ENCODE results near the gene PRKAR2A. TPM values are rescaled to one million over a fixed set of nuclear protein-coding genes. Genes with fewer than 3 reads are reported as not detected.
A peak's percentile ranks its signal among the peaks of the same experiment; 100 is the strongest.

Gene PRKAR2A
- 10 to 100 TPM; 38.9 to 41.2 TPM for total RNA-seq
- 23.1 TPM for polyA plus RNA-seq (2013, experiment 1 of 2)
- 23.4 TPM for polyA plus RNA-seq (2013, experiment 2 of 2)
- long read RNA-seq, experiment 1, partial matches to known transcripts, result 0 of 11 reads
- long read RNA-seq, experiment 1, other reads (novel, unspliced or antisense), result 10 of 11 reads
- long read RNA-seq, experiment 2, full-length matches to known transcripts, result 11 of 26 reads
- long read RNA-seq, experiment 2, partial matches to known transcripts, result 1 of 26 reads
- long read RNA-seq, experiment 2, other reads (novel, unspliced or antisense), result 14 of 26 reads
- long read RNA-seq, experiment 3, full-length matches to known transcripts, result 20 of 32 reads
- long read RNA-seq, experiment 3, partial matches to known transcripts, result 1 of 32 reads
- long read RNA-seq, experiment 3, other reads (novel, unspliced or antisense), result 11 of 32 reads
- long read RNA-seq, experiment 4, result 0 reads

- Mint-ChIP-seq H3K4me1 (peaks cover 24% of the 10 kb centered on the region), H3K36me3 (ENCODE audit: low read depth) (no peaks in the 10 kb centered on the region), H3K27ac (peak within 1 kb of the TSS; percentile 61), H3K4me3 (peak within 1 kb of the TSS; percentile 77), H3K9me3 (no peaks in the 10 kb centered on the region), H3K27me3 (ENCODE audit: insufficient read depth) (peaks cover 3% of the 10 kb centered on the region)
- Histone ChIP-seq H3K4me1 (ENCODE audit: control insufficient read depth, insufficient read depth, low read length) (peaks cover 7% of the 10 kb centered on the region), H3K4me3 (ENCODE audit: low read length) (peak within 1 kb of the TSS; percentile 81), H3K36me3 (ENCODE audit: control insufficient read depth, insufficient read depth, low read length) (no peaks in the 10 kb centered on the region), H3K27ac (ENCODE audit: low read depth, low read length) (no peak within 1 kb of the TSS), H3K27me3 (ENCODE audit: control insufficient read depth, insufficient read depth, low read length, poor library complexity, severe bottlenecking) (no peaks in the 10 kb centered on the region), H3K9me3 (ENCODE audit: control insufficient read depth, low read length) (no peaks in the 10 kb centered on the region), H3K9ac (ENCODE audit: extremely low read depth, low read length, poor library complexity, severe bottlenecking) (peak within 1 kb of the TSS; percentile 49)
- 2 to 5% methylated on average over 66 to 81 of the region's 81 CpGs for WGBS, 2 experiments (ENCODE audit: insufficient coverage in 1 of 2, insufficient read length in 1 of 2)
- peak; percentile 94 for DNase-seq
- TF ChIP-seq, protein P1, sequence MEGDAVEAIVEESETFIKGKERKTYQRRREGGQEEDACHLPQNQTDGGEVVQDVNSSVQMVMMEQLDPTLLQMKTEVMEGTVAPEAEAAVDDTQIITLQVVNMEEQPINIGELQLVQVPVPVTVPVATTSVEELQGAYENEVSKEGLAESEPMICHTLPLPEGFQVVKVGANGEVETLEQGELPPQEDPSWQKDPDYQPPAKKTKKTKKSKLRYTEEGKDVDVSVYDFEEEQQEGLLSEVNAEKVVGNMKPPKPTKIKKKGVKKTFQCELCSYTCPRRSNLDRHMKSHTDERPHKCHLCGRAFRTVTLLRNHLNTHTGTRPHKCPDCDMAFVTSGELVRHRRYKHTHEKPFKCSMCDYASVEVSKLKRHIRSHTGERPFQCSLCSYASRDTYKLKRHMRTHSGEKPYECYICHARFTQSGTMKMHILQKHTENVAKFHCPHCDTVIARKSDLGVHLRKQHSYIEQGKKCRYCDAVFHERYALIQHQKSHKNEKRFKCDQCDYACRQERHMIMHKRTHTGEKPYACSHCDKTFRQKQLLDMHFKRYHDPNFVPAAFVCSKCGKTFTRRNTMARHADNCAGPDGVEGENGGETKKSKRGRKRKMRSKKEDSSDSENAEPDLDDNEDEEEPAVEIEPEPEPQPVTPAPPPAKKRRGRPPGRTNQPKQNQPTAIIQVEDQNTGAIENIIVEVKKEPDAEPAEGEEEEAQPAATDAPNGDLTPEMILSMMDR (conservative IDR thresholded peaks at IDR 0.05), result no peak
Measured at GRCh38 chr3:48847504-48848423, at the start of gene PRKAR2A. Gene PRKAR2A (minus strand): TSS chr3:48847874. CDS start chr3:48847596, 278 bp downstream.

GRCh38 chr3:48896936-48897335 lies 49.3 kb upstream of the PRKAR2A start:
- WGBS, 2 experiments (ENCODE audit: insufficient coverage in 1 of 2, insufficient read length in 1 of 2), result 86 to 100% methylated on average over 1 to 2 of the region's 2 CpGs
- H3K4me1 Mint-ChIP-seq, result peaks cover 10% of the 10 kb centered on the region
- no peak overlapping the region for H3K4me3 Mint-ChIP-seq
- no peak overlapping the region for H3K9ac ChIP-seq (ENCODE audit: extremely low read depth, low read length, poor library complexity, severe bottlenecking)
- H3K27ac Mint-ChIP-seq, result no peak overlapping the region
- H3K9me3 Mint-ChIP-seq, result no peaks in the 10 kb centered on the region
- no peak overlapping the region for H3K27ac ChIP-seq (ENCODE audit: low read depth, low read length)
- no peak for DNase-seq
- no peaks in the 10 kb centered on the region for H3K4me1 ChIP-seq (ENCODE audit: control insufficient read depth, insufficient read depth, low read length)
- TF ChIP-seq, protein P1 (conservative IDR thresholded peaks at IDR 0.05), result no peak
- no peak overlapping the region for H3K4me3 ChIP-seq (ENCODE audit: low read length)
- H3K36me3 Mint-ChIP-seq (ENCODE audit: low read depth), result no peaks in the 10 kb centered on the region
- H3K27me3 ChIP-seq (ENCODE audit: control insufficient read depth, insufficient read depth, low read length, poor library complexity, severe bottlenecking), result no peaks in the 10 kb centered on the region
- no peaks in the 10 kb centered on the region for H3K9me3 ChIP-seq (ENCODE audit: control insufficient read depth, low read length)
- no peaks in the 10 kb centered on the region for H3K27me3 Mint-ChIP-seq (ENCODE audit: insufficient read depth)
- no peaks in the 10 kb centered on the region for H3K36me3 ChIP-seq (ENCODE audit: control insufficient read depth, insufficient read depth, low read length)

- Histone ChIP-seq H3K36me3 (ENCODE audit: control insufficient read depth, insufficient read depth, low read length) (no peaks in the 10 kb centered on the region), H3K27ac (ENCODE audit: low read depth, low read length) (no peak overlapping the region), H3K9me3 (ENCODE audit: control insufficient read depth, low read length) (no peaks in the 10 kb centered on the region), H3K27me3 (ENCODE audit: control insufficient read depth, insufficient read depth, low read length, poor library complexity, severe bottlenecking) (no peaks in the 10 kb centered on the region), H3K4me1 (ENCODE audit: control insufficient read depth, insufficient read depth, low read length) (no peaks in the 10 kb centered on the region), H3K9ac (ENCODE audit: extremely low read depth, low read length, poor library complexity, severe bottlenecking) (no peak overlapping the region), H3K4me3 (ENCODE audit: low read length) (no peak overlapping the region)
- H3K27ac Mint-ChIP-seq, result no peak overlapping the region
- 89 to 98% methylated on average over 5 to 6 of the region's 6 CpGs for WGBS, 2 experiments (ENCODE audit: insufficient coverage in 1 of 2, insufficient read length in 1 of 2)
- DNase-seq, result no peak
- peaks cover 10% of the 10 kb centered on the region for H3K4me1 Mint-ChIP-seq
- no peak overlapping the region for H3K4me3 Mint-ChIP-seq
- no peaks in the 10 kb centered on the region for H3K9me3 Mint-ChIP-seq
- H3K27me3 Mint-ChIP-seq (ENCODE audit: insufficient read depth), result no peaks in the 10 kb centered on the region
- TF ChIP-seq, protein P1 (conservative IDR thresholded peaks at IDR 0.05), result no peak
- no peaks in the 10 kb centered on the region for H3K36me3 Mint-ChIP-seq (ENCODE audit: low read depth)
Measured at GRCh38 chr3:48894516-48894915, 46.8 kb upstream of the PRKAR2A start.
